NB4 (cell line): ENCODE data around the gene GSG1L2.

ENCODE experiments used
- CTCF ChIP-seq: IDR thresholded peaks from one replicate; pipeline ENCODE4 v1.5.1; 2012; ENCODE audit warnings: low read depth, low read length
- MAX ChIP-seq: IDR thresholded peaks from 2 replicates; pipeline ENCODE4 v1.6.1; 2011; ENCODE audit warnings: low read depth, low read length
- MYC ChIP-seq: IDR thresholded peaks from 2 replicates; pipeline ENCODE4 v1.6.1; 2011; ENCODE audit warnings: low read depth, low read length
- POLR2A ChIP-seq: IDR thresholded peaks from 2 replicates; pipeline ENCODE4 v1.6.1; 2011; ENCODE audit warnings: mild to moderate bottlenecking; ENCODE audit not compliant: insufficient read length; ENCODE audit errors: extremely low read depth

GRCh38 chr17:9865586-9865985 lies 43.7 kb upstream of the GSG1L2 start:
- TF ChIP-seq MAX (no peak), CTCF (no peak), POLR2A (no peak), MYC (no peak)
